Ascending aorta (tissue), 2 donors: ENCODE measurements around the gene PGM1. TPM values are rescaled to one million over a fixed set of nuclear protein-coding genes. Genes with fewer than 3 reads are reported as not detected.
A peak's percentile ranks its signal among the peaks of the same experiment; 100 is the strongest.

Experiments used
- DNase-seq, 2 donors: peaks; one replicate each; pipeline ENCODE4 v3.0.0-alpha.2; 2019; ENCODE audit warnings: low spot score in 2 of 2
- H3K27ac ChIP-seq, 2 donors: fragments of 200-600 bp; sonication (generic); one replicate each; pipeline ENCODE4 v1.5.1; 2016 to 2017; ENCODE audit warnings: mild to moderate bottlenecking in 1 of 2
- H3K27me3 ChIP-seq: fragments of 200-600 bp; sonication (generic); one replicate; pipeline ENCODE4 v1.5.1; 2017
- H3K36me3 ChIP-seq, 2 donors: fragments of 200-600 bp; sonication (generic); one replicate each; pipeline ENCODE4 v1.5.1; 2016
- H3K4me1 ChIP-seq, 2 donors: fragments of 200-600 bp; sonication (generic); one replicate each; pipeline ENCODE4 v1.5.1; 2016 to 2017; ENCODE audit warnings: mild to moderate bottlenecking in 1 of 2
- H3K4me3 ChIP-seq, 2 donors: fragments of 200-600 bp; sonication (generic); one replicate each; pipeline ENCODE4 v1.5.1; 2016 to 2017; ENCODE audit warnings: mild to moderate bottlenecking in 1 of 2
- H3K9me3 ChIP-seq, 2 donors: fragments of 200-600 bp; sonication (generic); one replicate each; pipeline ENCODE4 v1.5.1; 2016
- intact Hi-C: fragments of 100-400 bp; cut with DNase I; formaldehyde crosslinking; loops from one replicate; pipeline ENCODE4 v1.15.1; 2023
- total RNA-seq: library from RNA; depleted of rRNA; stranded (reverse); fragments of >200 nt; gene quantifications from one replicate; pipeline ENCODE4 v1.1.0, GENCODE V29; 2016
- TF ChIP-seq, protein P1 (sequence below), 3 experiments: fragments of 200-600 bp in 2 of 3; fragments of 450-650 bp in 1 of 3; sonication (generic) in 2 of 3; IDR thresholded peaks; one replicate each; pipeline ENCODE4 v1.5.1; 2016 to 2019; ENCODE audit warnings: antibody characterized with exemption in 3 of 3, mild to moderate bottlenecking in 1 of 3, moderate library complexity in 1 of 3

PGM1 gene
- total RNA-seq, 1 donor from 2014 or later = 23.7 TPM

DNA sequence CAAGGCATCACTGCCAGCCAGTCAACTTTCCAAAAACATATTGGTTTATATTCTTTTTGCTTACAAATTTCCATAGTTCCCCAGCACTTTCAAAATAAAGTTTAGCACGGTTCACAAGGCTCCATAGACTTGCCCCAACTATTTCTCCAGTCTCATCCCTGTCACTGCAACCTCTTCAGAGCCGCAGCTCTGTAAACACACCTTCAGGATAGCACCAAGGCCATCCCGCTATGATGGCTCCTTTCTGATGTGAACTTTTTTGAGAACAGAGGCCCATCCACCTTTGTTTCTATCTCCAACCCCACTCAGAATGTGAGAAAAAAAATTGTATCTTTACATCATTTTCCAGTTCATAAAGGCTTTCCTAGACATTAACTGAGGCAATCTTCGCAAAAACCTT lies 26.3 kb downstream of the PGM1 start:
- peaks cover 0 to 24% of the 10 kb centered on the region in 2 donors for H3K4me1 ChIP-seq
- intact Hi-C loops = loop anchor here (5.0 kb wide), 4 partner anchors 53 to 303 kb away; no protein-coding TSS in a partner anchor
- TF ChIP-seq, protein P1, sequence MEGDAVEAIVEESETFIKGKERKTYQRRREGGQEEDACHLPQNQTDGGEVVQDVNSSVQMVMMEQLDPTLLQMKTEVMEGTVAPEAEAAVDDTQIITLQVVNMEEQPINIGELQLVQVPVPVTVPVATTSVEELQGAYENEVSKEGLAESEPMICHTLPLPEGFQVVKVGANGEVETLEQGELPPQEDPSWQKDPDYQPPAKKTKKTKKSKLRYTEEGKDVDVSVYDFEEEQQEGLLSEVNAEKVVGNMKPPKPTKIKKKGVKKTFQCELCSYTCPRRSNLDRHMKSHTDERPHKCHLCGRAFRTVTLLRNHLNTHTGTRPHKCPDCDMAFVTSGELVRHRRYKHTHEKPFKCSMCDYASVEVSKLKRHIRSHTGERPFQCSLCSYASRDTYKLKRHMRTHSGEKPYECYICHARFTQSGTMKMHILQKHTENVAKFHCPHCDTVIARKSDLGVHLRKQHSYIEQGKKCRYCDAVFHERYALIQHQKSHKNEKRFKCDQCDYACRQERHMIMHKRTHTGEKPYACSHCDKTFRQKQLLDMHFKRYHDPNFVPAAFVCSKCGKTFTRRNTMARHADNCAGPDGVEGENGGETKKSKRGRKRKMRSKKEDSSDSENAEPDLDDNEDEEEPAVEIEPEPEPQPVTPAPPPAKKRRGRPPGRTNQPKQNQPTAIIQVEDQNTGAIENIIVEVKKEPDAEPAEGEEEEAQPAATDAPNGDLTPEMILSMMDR (IDR thresholded peaks at IDR 0.05) = no peak

DNA sequence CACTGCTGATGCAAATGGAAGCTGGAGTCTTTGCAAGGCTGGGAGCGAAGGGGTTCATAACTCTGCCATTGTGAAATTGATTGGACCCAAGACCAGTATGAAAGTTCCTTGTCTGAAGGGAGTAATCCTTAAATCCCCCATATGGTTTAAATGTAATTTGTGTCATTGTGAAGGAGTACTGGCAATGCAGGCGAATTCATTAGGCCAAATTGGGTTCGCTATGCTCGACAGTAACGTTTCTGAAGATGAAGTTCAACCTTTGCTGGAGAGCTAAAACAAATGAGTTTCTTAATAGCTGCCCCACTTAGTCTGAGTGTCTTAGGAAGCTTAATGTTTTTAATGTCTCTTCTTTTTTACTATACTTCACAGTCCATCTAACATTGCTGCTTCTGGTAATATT lies 27.5 kb downstream of the PGM1 start:
- H3K36me3 ChIP-seq = no peaks in the 10 kb centered on the region
- H3K27ac ChIP-seq = peak overlapping the region; percentile 53 to 66
- TF ChIP-seq, protein P1 (IDR thresholded peaks at IDR 0.05) = no peak
- no peak overlapping the region for H3K4me3 ChIP-seq
- peaks cover 0 to 31% of the 10 kb centered on the region in 2 donors for H3K4me1 ChIP-seq
- DNase-seq = no peak
- no peaks in the 10 kb centered on the region for H3K9me3 ChIP-seq
- intact Hi-C loops = no loop called here
- H3K27me3 ChIP-seq = no peaks in the 10 kb centered on the region

More for the DNA sequence above, 26.3 kb downstream of the PGM1 start:
- no peak for DNase-seq
- Histone ChIP-seq H3K9me3 (no peaks in the 10 kb centered on the region), H3K36me3 (no peaks in the 10 kb centered on the region), H3K27ac (peak overlapping the region; percentile 1 to 14), H3K4me3 (no peak overlapping the region), H3K27me3 (no peaks in the 10 kb centered on the region)

DNA sequence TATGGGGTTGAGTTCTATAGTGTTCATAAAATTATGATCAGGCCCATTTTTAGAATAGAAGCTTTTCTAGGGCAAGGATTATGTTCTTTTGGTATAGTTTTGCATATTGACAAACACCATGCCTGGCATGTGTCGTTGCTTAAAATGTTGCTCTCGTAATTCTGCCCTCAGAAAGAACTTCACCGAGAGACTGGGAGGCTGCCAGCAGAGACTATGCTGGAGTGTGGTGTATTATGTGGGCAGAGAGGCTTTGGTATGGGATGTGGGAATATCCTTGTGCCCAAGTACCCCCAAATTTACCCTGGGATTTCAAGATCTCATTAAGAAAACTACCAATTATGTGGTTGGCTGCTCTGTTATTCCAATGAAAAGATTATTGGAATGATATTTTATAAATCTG lies 27.9 kb downstream of the PGM1 start:
- H3K4me3 ChIP-seq = no peak overlapping the region
- no peaks in the 10 kb centered on the region for H3K27me3 ChIP-seq
- H3K9me3 ChIP-seq = no peaks in the 10 kb centered on the region
- TF ChIP-seq, protein P1 (IDR thresholded peaks at IDR 0.05) = no peak
- peak overlapping the region; percentile 53 to 66 for H3K27ac ChIP-seq
- no peaks in the 10 kb centered on the region for H3K36me3 ChIP-seq
- peaks cover 0 to 34% of the 10 kb centered on the region in 2 donors for H3K4me1 ChIP-seq
- intact Hi-C loops = no loop called here
- DNase-seq = no peak

DNA sequence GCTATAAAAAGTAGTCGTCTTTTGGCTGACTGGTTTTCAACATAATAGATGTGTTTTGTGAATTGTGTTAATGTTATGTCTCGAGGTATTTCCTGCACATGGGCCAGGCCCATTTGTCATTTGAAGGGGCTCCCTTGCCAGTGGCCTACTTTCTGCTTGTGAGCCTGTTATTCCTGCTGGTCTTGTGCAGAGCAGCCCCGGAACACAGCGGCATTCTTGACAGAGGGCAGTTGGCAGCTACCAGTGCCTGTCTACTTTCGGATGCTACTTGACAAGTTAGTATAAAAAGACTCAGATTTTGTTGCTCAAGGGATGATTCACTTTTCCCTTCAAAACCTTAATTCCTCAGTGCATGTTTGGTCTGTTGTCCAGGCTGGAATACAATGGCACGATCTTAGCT lies 28.5 kb downstream of the PGM1 start:
- peak; percentile 13 to 82 for DNase-seq
- H3K27me3 ChIP-seq = no peaks in the 10 kb centered on the region
- intact Hi-C loops = no loop called here
- TF ChIP-seq, protein P1 (IDR thresholded peaks at IDR 0.05) = no peak
- H3K27ac ChIP-seq = peak overlapping the region; percentile 53 to 66
- no peaks in the 10 kb centered on the region for H3K9me3 ChIP-seq
- peaks cover 0 to 30% of the 10 kb centered on the region in 2 donors for H3K4me1 ChIP-seq
- H3K36me3 ChIP-seq = no peaks in the 10 kb centered on the region
- H3K4me3 ChIP-seq = no peak overlapping the region

DNA sequence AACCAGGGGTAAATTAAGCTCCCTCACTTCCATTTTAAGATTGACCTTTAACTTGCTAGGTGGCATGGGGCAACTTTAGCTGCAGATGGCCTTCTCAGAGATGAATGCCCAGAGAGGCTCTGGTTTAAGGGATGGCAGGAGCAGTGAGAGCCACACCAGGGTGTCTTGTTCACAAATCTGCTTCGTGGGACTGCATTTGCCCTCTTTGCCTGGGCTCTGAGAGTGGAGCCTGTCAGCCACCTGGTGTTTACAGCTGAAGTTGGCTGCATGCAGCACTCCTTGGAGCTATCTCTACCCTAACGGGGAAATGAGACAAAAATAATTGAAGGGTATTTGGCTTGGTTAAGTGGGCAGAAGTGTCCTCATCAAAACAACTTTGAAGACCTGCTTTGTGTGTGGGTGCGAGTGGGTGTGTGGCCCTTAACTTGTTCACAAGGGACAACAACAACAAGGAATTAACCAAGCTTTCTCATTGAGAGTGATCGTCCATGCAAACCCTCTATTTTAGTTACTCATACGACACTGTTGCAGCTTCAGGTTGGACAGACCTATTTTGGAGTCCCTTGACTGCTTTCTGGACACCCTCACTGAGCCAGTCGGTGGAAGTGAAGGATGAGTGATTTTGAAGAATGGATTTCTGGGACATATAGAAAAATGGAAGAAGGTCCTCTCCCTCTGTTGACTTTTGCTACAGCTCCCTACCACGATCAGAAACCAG lies 29.8 kb downstream of the PGM1 start:
- TF ChIP-seq, protein P1 (IDR thresholded peaks at IDR 0.05) = no peak
- Histone ChIP-seq H3K9me3 (no peaks in the 10 kb centered on the region), H3K27ac (peak overlapping the region; percentile 17 to 53), H3K4me3 (no peak overlapping the region), H3K27me3 (no peaks in the 10 kb centered on the region), H3K4me1 (peaks cover 0 to 29% of the 10 kb centered on the region in 2 donors), H3K36me3 (no peaks in the 10 kb centered on the region)
- DNase-seq = no peak
- intact Hi-C loops = no loop called here
